Psoas muscle (tissue), 8 donors: ENCODE results near the gene DHRS7B. TPM values are rescaled to one million over a fixed set of nuclear protein-coding genes. Genes with fewer than 3 reads are reported as not detected.

Source experiments
- ATAC-seq, 4 donors: fragments of 200-7000 bp; cut with Tn5 transposase; one replicate each; pipeline ENCODE4 v1.9.1; 2020; ENCODE audit warnings: moderate library complexity in 3 of 4, mild to moderate bottlenecking in 2 of 4
- DNase-seq, 2 donors: peaks; one replicate each; pipeline ENCODE4 v3.0.0-alpha.2; 2020
- H3K27ac ChIP-seq: fragments of 200-600 bp; one replicate; pipeline ENCODE4 v1.8.0; 2022
- H3K27me3 ChIP-seq, 3 donors: fragments of 200-600 bp in 1 of 3; one replicate each; pipeline versions ENCODE4 v1.6.1 to v1.8.0; 2013 to 2022; ENCODE audit warnings: low read length in 2 of 3, mild to moderate bottlenecking in 2 of 3, moderate library complexity in 1 of 3; ENCODE audit not compliant: insufficient read depth in 3 of 3
- H3K36me3 ChIP-seq, 2 donors: fragments of 200-600 bp in 1 of 2; one replicate each; pipeline versions ENCODE4 v1.6.1 to v1.8.0; 2013 to 2022; ENCODE audit warnings: low read depth in 1 of 2, mild to moderate bottlenecking in 1 of 2, moderate library complexity in 1 of 2; ENCODE audit not compliant: insufficient read depth in 1 of 2
- H3K4me1 ChIP-seq: fragments of 200-600 bp; one replicate; pipeline ENCODE4 v1.8.0; 2022
- H3K4me3 ChIP-seq: fragments of 200-600 bp; one replicate; pipeline ENCODE4 v1.8.0; 2022; ENCODE audit warnings: mild to moderate bottlenecking
- H3K9me3 ChIP-seq: fragments of 200-600 bp; one replicate; pipeline ENCODE4 v1.8.0; 2022
- WGBS, 3 donors: extraction: QIAGEN DNeasy Blood & Tissue Kit; methylation state at CpG; one replicate each; pipeline versions ENCODE4 v1.1.6 to v1.1.7; 2013; 5-methylcytosine and 5-hydroxymethylcytosine counted together
- intact Hi-C, 2 donors: fragments of 100-400 bp; cut with DNase I; formaldehyde crosslinking; loops; one replicate each; pipeline versions ENCODE4 v1.11.0 to v1.14.2; 2022
- polyA plus RNA-seq, 3 donors: library from polyadenylated mRNA; stranded (reverse); fragments of 200-250 nt; gene quantifications; one replicate each; pipeline ENCODE4 v1.2.3, GENCODE V29; 2013
- total RNA-seq, 4 donors: library from RNA; stranded (reverse); fragmentation: NEBNext Ultra II Directional in 2 of 4; extraction: Animal tissue kit (Norgen Biotek cat#: 25700) in 2 of 4; gene quantifications; one replicate each; pipeline versions ENCODE4 v1.2.1 to v1.2.4, GENCODE V29; 2021 to 2023
- TF ChIP-seq, protein P1 (sequence below): fragments of 200-600 bp; IDR thresholded peaks from one replicate; pipeline ENCODE4 v1.8.0; 2022; ENCODE audit warnings: antibody characterized with exemption
- donor health status: healthy with polysubstance abuse.
- donor health status: DM: no; HTN: no; CAD: no; lungs with moderate emphysema.
- donor health status: Bipolar disorder and iron deficiency.
- donor health status: healthy.
- donor health status: DM: yes; HTN: yes; CAD: no.
- donor health status: DM: no; HTN: no; CAD: no.
- donor health status: DM: no; HTN: no; CAD: no.
- donor health status: DM: yes; HTN: yes; CAD: no.

The DHRS7B gene
- total and polyA plus RNA-seq, 7 donors, result 15.7 to 50.1 (median 31.9) TPM

DNA sequence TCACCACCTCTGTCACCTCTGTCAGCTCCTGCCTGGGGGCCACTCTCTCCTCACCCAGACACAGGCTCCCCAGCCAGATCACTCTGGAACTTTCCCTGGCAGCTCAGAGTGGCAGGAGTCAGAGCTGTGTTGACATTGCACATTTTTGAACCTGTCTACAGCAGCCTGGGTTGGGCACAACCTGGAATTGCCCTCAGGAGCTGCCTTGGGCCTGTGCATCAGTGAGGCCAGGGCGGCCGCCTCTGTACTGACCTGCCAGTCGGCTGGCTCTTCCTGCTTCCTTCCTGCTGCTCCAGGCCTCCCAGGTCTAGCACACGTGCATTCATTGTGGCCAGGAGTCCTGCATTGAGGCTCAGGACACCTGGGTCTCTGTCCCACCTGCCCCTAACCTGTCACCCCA is 101.3 kb downstream of the DHRS7B start:
- no peaks in the 10 kb centered on the region for H3K9me3 ChIP-seq
- H3K27ac ChIP-seq, result peak overlapping the region; percentile 46
- intact Hi-C loops, result no loop called here
- 67 to 78% (median 71%) methylated on average over 4 of the region's 4 CpGs for WGBS, 3 donors
- no peaks in the 10 kb centered on the region for H3K27me3 ChIP-seq
- no peak overlapping the region for H3K4me3 ChIP-seq
- ATAC-seq (peak; percentile 21 to 43 (median 32)), DNase-seq (no peak)
- peaks cover 16% of the 10 kb centered on the region for H3K4me1 ChIP-seq
- TF ChIP-seq, protein P1, sequence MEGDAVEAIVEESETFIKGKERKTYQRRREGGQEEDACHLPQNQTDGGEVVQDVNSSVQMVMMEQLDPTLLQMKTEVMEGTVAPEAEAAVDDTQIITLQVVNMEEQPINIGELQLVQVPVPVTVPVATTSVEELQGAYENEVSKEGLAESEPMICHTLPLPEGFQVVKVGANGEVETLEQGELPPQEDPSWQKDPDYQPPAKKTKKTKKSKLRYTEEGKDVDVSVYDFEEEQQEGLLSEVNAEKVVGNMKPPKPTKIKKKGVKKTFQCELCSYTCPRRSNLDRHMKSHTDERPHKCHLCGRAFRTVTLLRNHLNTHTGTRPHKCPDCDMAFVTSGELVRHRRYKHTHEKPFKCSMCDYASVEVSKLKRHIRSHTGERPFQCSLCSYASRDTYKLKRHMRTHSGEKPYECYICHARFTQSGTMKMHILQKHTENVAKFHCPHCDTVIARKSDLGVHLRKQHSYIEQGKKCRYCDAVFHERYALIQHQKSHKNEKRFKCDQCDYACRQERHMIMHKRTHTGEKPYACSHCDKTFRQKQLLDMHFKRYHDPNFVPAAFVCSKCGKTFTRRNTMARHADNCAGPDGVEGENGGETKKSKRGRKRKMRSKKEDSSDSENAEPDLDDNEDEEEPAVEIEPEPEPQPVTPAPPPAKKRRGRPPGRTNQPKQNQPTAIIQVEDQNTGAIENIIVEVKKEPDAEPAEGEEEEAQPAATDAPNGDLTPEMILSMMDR, result no peak
- no peaks in the 10 kb centered on the region for H3K36me3 ChIP-seq

DNA sequence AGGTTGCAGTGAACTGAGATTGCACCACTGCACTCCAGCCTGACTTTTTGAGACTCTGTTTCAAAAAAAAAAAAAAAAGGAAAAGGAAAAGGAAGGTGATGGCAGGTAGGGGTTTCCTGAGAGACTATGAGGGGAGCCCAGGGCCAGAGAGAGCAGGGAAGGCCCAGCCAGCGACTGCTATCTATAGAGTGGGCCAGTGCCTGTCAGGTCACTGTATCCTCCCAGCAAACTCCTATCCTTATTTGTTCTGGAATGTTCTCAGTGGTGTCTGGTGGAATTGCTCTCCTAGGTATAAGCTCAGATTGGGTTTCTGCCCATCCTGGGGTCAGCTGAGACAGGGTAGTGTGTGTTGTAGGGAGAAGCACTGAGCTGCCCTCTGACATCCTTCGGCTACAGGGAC is 102.1 kb downstream of the DHRS7B start:
- no peaks in the 10 kb centered on the region for H3K27me3 ChIP-seq
- H3K27ac ChIP-seq, result peak overlapping the region; percentile 46
- intact Hi-C loops, result no loop called here
- ATAC-seq (peak; percentile 56 to 72 (median 68)), DNase-seq (no peak)
- TF ChIP-seq, protein P1, result no peak
- no peak overlapping the region for H3K4me3 ChIP-seq
- 28 to 55% (median 42%) methylated on average over 2 of the region's 2 CpGs for WGBS, 3 donors
- no peaks in the 10 kb centered on the region for H3K9me3 ChIP-seq
- H3K36me3 ChIP-seq, result no peaks in the 10 kb centered on the region
- H3K4me1 ChIP-seq, result peaks cover 16% of the 10 kb centered on the region

DNA sequence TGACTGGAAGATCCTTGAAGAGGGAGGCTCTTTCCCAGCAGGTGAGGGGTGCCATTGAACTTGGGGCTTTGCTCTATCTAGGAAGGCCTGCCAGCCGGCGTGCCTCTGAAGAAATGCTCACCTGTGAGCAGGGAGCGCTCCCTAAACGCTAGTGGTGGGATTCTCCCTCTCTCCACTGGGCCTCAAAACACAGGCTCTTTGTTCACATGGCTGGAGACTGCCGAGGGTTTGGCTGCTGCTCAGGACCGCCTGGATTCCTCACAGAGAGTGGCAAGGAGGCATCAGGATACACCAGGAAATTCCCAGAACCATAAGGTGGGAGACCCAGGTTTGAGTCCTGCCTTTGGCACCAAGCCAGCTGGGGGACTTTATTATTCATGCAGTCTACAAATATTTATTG is 104.8 kb downstream of the DHRS7B start:
- H3K27me3 ChIP-seq, result no peaks in the 10 kb centered on the region
- no peak for ATAC-seq
- H3K4me1 ChIP-seq, result peaks cover 16% of the 10 kb centered on the region
- no peak overlapping the region for H3K4me3 ChIP-seq
- DNase-seq, result no peak
- 59 to 76% (median 66%) methylated on average over 6 of the region's 6 CpGs for WGBS, 3 donors
- TF ChIP-seq, protein P1, result no peak
- H3K27ac ChIP-seq, result no peak overlapping the region
- H3K9me3 ChIP-seq, result no peaks in the 10 kb centered on the region
- H3K36me3 ChIP-seq, result no peaks in the 10 kb centered on the region
- intact Hi-C loops, result no loop called here

DNA sequence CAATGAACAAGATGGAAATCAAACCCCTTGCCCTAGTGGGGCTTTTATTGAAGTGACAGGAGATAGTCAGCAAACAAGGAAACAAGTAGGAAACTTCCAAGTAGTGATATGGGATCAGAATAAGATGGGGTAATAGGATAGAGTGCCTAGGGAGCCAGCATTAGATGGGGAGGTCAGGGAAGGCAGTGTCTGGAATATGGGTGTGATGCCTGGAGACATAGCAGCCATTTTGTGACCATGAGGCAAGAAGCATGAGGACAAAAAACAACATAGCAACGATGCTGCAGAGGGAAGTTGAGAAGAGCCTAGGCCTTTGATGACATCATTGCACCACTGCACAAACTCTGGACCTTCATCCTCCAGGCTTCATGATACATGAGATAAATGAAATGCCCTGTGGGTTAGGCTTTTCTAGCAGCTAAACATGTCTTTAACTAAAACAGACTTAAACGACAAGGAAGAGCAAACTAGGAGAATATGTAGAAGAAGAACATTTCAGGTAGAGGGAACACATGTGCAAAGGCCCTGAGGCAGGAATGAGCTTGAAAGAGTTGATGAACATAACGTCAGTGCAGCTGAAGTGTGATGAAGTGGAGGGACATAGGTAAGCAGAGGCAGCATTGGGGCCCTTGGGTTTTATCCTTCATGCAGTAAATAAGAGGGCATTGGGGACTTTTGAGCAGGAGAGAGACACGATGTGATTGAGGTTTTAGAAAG is 105.4 kb downstream of the DHRS7B start:
- peaks cover 16% of the 10 kb centered on the region for H3K4me1 ChIP-seq
- TF ChIP-seq, protein P1, result no peak
- DNase-seq (no peak), ATAC-seq (no peak)
- 89 to 91% (median 91%) methylated on average over 4 of the region's 4 CpGs for WGBS, 3 donors
- intact Hi-C loops, result no loop called here
- H3K27ac ChIP-seq, result no peak overlapping the region
- H3K4me3 ChIP-seq, result no peak overlapping the region
- no peaks in the 10 kb centered on the region for H3K9me3 ChIP-seq
- no peaks in the 10 kb centered on the region for H3K27me3 ChIP-seq
- H3K36me3 ChIP-seq, result no peaks in the 10 kb centered on the region
